ENCODE results near the gene WDR88.

GRCh38 chr19:33168528-33168927 lies 36.6 kb downstream of the WDR88 start:
- TF ChIP-seq REST (IDR thresholded peaks at IDR 0.05) = no peak
- no peak for TF ChIP-seq CTCF (IDR thresholded peaks at IDR 0.05; ENCODE audit: low read depth, low read length, missing input control)
- no peak for TF ChIP-seq YY1 (IDR thresholded peaks at IDR 0.05)
- no peak for TF ChIP-seq RXRA (IDR thresholded peaks at IDR 0.05)
- TF ChIP-seq JUND (IDR thresholded peaks at IDR 0.05) = no peak
- no peak for TF ChIP-seq RAD21 (IDR thresholded peaks at IDR 0.05)
